Ascending aorta (tissue), 2 donors: ENCODE data around the gene NBEA. TPM values are rescaled to one million over a fixed set of nuclear protein-coding genes. Genes with fewer than 3 reads are reported as not detected.
"Not testable (repeated sequence)": the region's sequence is repeated elsewhere in the genome, so short reads cannot be mapped to it uniquely, and the experiment has no call there.

Experiments
- DNase-seq, 2 donors: peaks; one replicate each; pipeline ENCODE4 v3.0.0-alpha.2; 2019; ENCODE audit warnings: low spot score in 2 of 2
- H3K27ac ChIP-seq, 2 donors: fragments of 200-600 bp; sonication (generic); one replicate each; pipeline ENCODE4 v1.5.1; 2016 to 2017; ENCODE audit warnings: mild to moderate bottlenecking in 1 of 2
- H3K27me3 ChIP-seq: fragments of 200-600 bp; sonication (generic); one replicate; pipeline ENCODE4 v1.5.1; 2017
- H3K36me3 ChIP-seq, 2 donors: fragments of 200-600 bp; sonication (generic); one replicate each; pipeline ENCODE4 v1.5.1; 2016
- H3K4me1 ChIP-seq, 2 donors: fragments of 200-600 bp; sonication (generic); one replicate each; pipeline ENCODE4 v1.5.1; 2016 to 2017; ENCODE audit warnings: mild to moderate bottlenecking in 1 of 2
- H3K4me3 ChIP-seq, 2 donors: fragments of 200-600 bp; sonication (generic); one replicate each; pipeline ENCODE4 v1.5.1; 2016 to 2017; ENCODE audit warnings: mild to moderate bottlenecking in 1 of 2
- H3K9me3 ChIP-seq, 2 donors: fragments of 200-600 bp; sonication (generic); one replicate each; pipeline ENCODE4 v1.5.1; 2016
- CTCF ChIP-seq, 3 experiments: fragments of 200-600 bp in 2 of 3; fragments of 450-650 bp in 1 of 3; sonication (generic) in 2 of 3; IDR thresholded peaks; one replicate each; pipeline ENCODE4 v1.5.1; 2016 to 2019; ENCODE audit warnings: antibody characterized with exemption in 3 of 3, mild to moderate bottlenecking in 1 of 3, moderate library complexity in 1 of 3
- intact Hi-C: fragments of 100-400 bp; cut with DNase I; formaldehyde crosslinking; loops from one replicate; pipeline ENCODE4 v1.15.1; 2023
- total RNA-seq: library from RNA; depleted of rRNA; stranded (reverse); fragments of >200 nt; gene quantifications from one replicate; pipeline ENCODE4 v1.1.0, GENCODE V29; 2016

NBEA gene
- total RNA-seq, 1 donor from 2014 or later: 1.6 TPM

DNA sequence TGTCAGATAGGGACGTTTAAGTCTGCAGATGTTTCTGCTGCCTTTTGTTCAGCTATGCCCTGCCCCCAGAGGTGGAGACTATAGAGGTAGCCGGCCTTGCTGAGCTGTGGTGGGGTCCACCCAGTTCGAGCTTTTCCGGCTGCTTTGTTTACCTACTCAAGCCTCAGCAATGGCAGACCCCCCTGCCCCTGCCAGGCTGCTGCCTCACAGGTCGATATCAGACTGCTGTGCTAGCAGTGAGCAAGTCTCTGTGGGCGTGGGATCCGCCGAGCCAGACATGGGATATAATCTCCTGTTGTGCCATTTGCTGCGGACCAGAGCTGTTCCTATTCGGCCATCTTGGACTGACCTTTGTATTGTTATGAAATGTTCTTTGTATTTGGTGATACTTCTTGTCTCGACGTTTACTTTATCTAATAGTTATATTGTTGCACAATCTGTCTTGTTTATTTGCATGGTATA lies 46.3 kb downstream of the NBEA start:
- Histone ChIP-seq H3K27me3 (no peaks in the 10 kb centered on the region), H3K9me3 (peaks cover 13 to 21% of the 10 kb centered on the region in 2 donors), H3K4me3 (no peak overlapping the region), H3K36me3 (no peaks in the 10 kb centered on the region), H3K4me1 (no peaks in the 10 kb centered on the region), H3K27ac (no peak overlapping the region)
- no peak for DNase-seq
- intact Hi-C loops: no loop called here
- no peak for TF ChIP-seq CTCF (IDR thresholded peaks at IDR 0.05)

GRCh38 chr13:34990399-34991214 lies 48.5 kb downstream of the NBEA start:
- H3K27ac ChIP-seq: no peak overlapping the region
- H3K4me3 ChIP-seq: no peak overlapping the region
- no peaks in the 10 kb centered on the region for H3K36me3 ChIP-seq
- no peak for DNase-seq
- H3K9me3 ChIP-seq: peaks cover 13 to 18% of the 10 kb centered on the region in 2 donors
- no peaks in the 10 kb centered on the region for H3K4me1 ChIP-seq
- no peaks in the 10 kb centered on the region for H3K27me3 ChIP-seq
- TF ChIP-seq CTCF (IDR thresholded peaks at IDR 0.05): no peak
- intact Hi-C loops: no loop called here

- intact Hi-C loops: no loop called here
- H3K4me1 ChIP-seq: no peaks in the 10 kb centered on the region
Observed at GRCh38 chr13:34993470-34993869, 51.4 kb downstream of the NBEA start.

DNA sequence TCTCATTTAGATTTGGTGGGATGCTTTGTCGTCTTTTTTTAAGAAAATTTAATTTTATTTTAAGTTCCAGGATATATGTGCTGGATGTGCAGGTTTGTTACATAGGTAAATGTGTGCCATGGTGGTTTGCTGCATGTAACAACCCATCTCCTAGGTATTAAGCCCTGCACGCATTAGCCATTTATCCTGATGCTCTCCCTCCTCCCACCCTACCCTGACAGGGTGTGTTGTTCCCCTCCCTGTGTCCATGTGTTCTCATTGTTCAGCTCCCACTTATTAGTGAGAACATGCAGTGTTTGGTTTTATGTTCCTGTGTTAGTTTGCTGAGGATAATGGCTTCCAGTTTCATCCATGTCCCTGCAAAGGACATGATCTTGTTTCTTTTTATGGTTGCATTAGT lies 61.7 kb downstream of the NBEA start:
- H3K9me3 ChIP-seq, H3K4me1 ChIP-seq, intact Hi-C loops, H3K27ac ChIP-seq, DNase-seq, H3K27me3 ChIP-seq, H3K4me3 ChIP-seq, H3K36me3 ChIP-seq: not testable (repeated sequence)

More at GRCh38 chr13:34993470-34993869, 51.4 kb downstream of the NBEA start:
- no peak for DNase-seq
- H3K9me3 ChIP-seq: peaks cover 7 to 25% of the 10 kb centered on the region in 2 donors
- no peak overlapping the region for H3K4me3 ChIP-seq
- no peaks in the 10 kb centered on the region for H3K27me3 ChIP-seq
- no peak for TF ChIP-seq CTCF (IDR thresholded peaks at IDR 0.05)
- no peak overlapping the region for H3K27ac ChIP-seq
- no peaks in the 10 kb centered on the region for H3K36me3 ChIP-seq

GRCh38 chr13:35005051-35005450 lies 63.0 kb downstream of the NBEA start:
- DNase-seq: no peak
- Histone ChIP-seq H3K27ac (no peak overlapping the region), H3K4me3 (no peak overlapping the region), H3K36me3 (no peaks in the 10 kb centered on the region), H3K27me3 (no peaks in the 10 kb centered on the region), H3K4me1 (no peaks in the 10 kb centered on the region), H3K9me3 (no peaks in the 10 kb centered on the region)
- intact Hi-C loops: no loop called here
- TF ChIP-seq CTCF (IDR thresholded peaks at IDR 0.05): no peak

- intact Hi-C loops: no loop called here
- Histone ChIP-seq H3K9me3 (no peaks in the 10 kb centered on the region), H3K36me3 (no peaks in the 10 kb centered on the region), H3K4me1 (no peaks in the 10 kb centered on the region), H3K4me3 (no peak overlapping the region), H3K27me3 (no peaks in the 10 kb centered on the region), H3K27ac (no peak overlapping the region)
- no peak for DNase-seq
- no peak for TF ChIP-seq CTCF (IDR thresholded peaks at IDR 0.05)
Observed at GRCh38 chr13:35014606-35015213, 72.6 kb downstream of the NBEA start.
